ENCODE data around the gene RAB8A.

Gene RAB8A

DNA sequence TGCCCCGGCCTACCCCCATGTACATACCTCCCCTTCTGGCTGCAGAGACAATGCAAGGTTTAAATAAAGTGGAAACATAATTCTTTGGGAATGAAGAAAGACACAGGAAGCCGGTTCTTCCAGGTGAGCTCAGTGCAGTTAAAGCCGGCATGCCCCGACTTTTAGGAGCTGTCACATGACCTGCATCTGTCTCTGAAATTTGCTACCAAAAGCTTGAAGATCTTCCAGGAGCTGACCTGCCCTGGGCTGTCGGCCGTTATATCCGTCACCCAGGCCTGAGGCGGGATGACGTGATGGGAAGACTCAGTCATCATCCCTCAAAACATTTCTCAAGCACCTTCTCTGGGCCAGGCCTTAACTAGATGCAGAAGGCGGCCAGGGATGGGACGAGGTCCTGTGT lies 10.3 kb downstream of the RAB8A start:
- H3K9ac ChIP-seq (ENCODE audit: low read depth in 1 of 2, low read length in 2 of 2): no peak overlapping the region
- peaks cover 47 to 51% of the 10 kb centered on the region in 2 donors for H3K4me1 ChIP-seq (ENCODE audit: control insufficient read depth in 1 of 2, insufficient read depth in 2 of 2, low read length in 2 of 2)
- no peaks in the 10 kb centered on the region for H3K9me3 ChIP-seq (ENCODE audit: control insufficient read depth in 1 of 2, low read length in 2 of 2)
- H3K36me3 ChIP-seq (ENCODE audit: control insufficient read depth in 1 of 2, insufficient read depth in 2 of 2, low read length in 2 of 2): peaks cover 47 to 78% of the 10 kb centered on the region in 2 donors
- no peak overlapping the region for H3K4me3 ChIP-seq (ENCODE audit: low read depth in 1 of 2, low read length in 2 of 2)
- no peaks in the 10 kb centered on the region for H3K27me3 ChIP-seq (ENCODE audit: control insufficient read depth in 1 of 2, insufficient read depth in 2 of 2, low read length in 2 of 2)
- no peak overlapping the region for H3K27ac ChIP-seq (ENCODE audit: low read depth, low read length)

DNA sequence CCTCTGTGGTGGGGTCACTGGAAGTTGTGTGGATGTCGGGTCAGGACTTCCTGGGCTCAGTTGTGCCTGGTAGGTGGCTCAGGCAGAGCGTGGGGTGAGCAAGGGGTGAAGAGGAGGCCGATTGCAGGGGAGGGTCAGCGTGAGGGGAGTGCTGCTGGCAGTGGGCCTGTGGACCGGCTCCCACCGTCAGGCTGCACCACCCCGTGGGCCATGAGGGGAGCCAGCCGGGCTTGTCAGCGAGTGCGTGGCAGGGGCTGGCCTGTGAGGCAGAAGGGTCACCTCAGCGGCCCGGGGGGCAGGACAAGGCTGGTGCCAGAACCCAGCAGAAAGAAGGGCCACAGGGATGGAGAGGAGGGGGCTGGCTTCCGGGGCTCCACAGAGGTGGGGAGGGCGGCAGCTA lies 13.3 kb downstream of the RAB8A start:
- peak overlapping the region; percentile 77 for H3K27ac ChIP-seq (ENCODE audit: low read depth, low read length)
- H3K4me3 ChIP-seq (ENCODE audit: low read depth in 1 of 2, low read length in 2 of 2): no peak overlapping the region
- no peaks in the 10 kb centered on the region for H3K27me3 ChIP-seq (ENCODE audit: control insufficient read depth in 1 of 2, insufficient read depth in 2 of 2, low read length in 2 of 2)
- H3K9ac ChIP-seq (ENCODE audit: low read depth in 1 of 2, low read length in 2 of 2): peak overlapping the region in 1 of 2 donors; percentile 32
- H3K4me1 ChIP-seq (ENCODE audit: control insufficient read depth in 1 of 2, insufficient read depth in 2 of 2, low read length in 2 of 2): peaks cover 21 to 22% of the 10 kb centered on the region in 2 donors
- peaks cover 64 to 89% of the 10 kb centered on the region in 2 donors for H3K36me3 ChIP-seq (ENCODE audit: control insufficient read depth in 1 of 2, insufficient read depth in 2 of 2, low read length in 2 of 2)
- H3K9me3 ChIP-seq (ENCODE audit: control insufficient read depth in 1 of 2, low read length in 2 of 2): no peaks in the 10 kb centered on the region

DNA sequence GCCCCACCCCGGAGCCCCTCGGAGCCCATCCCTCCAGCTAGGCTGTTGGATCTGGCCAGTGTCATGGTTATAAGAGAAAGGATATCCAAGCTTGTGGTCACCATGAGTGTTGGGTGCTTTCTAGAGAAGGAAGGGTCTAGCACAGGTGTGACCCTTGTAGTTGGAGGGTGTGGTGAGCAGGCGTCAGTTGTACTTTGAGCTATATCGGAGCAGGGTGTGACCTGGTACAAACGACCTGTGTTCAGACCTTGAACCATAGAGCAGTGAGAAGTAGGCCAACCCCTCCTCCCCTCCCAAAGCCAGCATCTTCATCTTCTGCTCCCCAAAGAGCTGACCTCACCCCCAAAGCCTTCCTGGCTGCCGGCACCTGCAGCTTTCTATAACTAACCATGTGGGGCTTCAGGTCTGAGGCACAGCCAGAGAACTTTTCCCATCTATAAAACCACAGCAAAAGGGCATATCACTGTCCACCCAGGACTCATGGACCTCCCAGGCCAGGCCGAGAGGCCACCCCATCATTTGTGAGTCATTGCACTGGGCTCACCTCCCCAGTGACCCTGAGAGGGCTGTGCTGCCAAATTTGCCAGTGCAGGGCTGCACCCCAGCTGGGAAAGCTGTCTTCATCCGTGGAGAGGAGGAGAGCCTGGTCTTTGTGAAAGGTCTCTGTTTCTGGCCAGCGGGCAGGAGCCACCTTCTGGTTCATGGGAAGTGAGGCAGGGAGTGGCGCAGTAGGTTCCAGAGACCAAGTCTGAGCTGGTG lies 14.2 kb downstream of the RAB8A start:
- Histone ChIP-seq H3K27me3 (ENCODE audit: control insufficient read depth in 1 of 2, insufficient read depth in 2 of 2, low read length in 2 of 2) (no peaks in the 10 kb centered on the region), H3K9ac (ENCODE audit: low read depth in 1 of 2, low read length in 2 of 2) (peak overlapping the region; percentile 32 to 39), H3K4me3 (ENCODE audit: low read depth in 1 of 2, low read length in 2 of 2) (no peak overlapping the region), H3K36me3 (ENCODE audit: control insufficient read depth in 1 of 2, insufficient read depth in 2 of 2, low read length in 2 of 2) (peaks cover 68 to 97% of the 10 kb centered on the region in 2 donors), H3K4me1 (ENCODE audit: control insufficient read depth in 1 of 2, insufficient read depth in 2 of 2, low read length in 2 of 2) (peaks cover 19 to 20% of the 10 kb centered on the region in 2 donors), H3K27ac (ENCODE audit: low read depth, low read length) (peak overlapping the region; percentile 77), H3K9me3 (ENCODE audit: control insufficient read depth in 1 of 2, low read length in 2 of 2) (no peaks in the 10 kb centered on the region)

DNA sequence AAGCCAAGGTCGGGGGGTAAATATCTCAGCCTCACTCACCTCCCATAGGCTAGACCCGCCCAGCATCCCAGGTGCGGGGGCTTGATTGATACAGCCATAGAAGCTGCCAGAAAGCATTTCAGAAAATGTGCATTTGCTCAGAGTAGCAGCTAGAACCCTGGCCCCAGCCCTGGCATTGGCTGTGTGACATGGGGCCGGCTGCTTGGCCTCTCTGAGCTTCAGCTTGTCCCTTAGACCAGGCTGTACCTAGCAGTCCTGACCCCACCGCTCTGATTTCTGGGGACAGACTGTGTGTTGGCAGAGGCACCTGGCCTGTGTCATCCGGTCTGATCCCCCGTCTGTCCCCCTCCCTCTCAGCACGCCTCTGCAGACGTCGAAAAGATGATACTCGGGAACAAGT lies 15.4 kb downstream of the RAB8A start:
- Histone ChIP-seq H3K9me3 (ENCODE audit: control insufficient read depth in 1 of 2, low read length in 2 of 2) (no peaks in the 10 kb centered on the region), H3K4me1 (ENCODE audit: control insufficient read depth in 1 of 2, insufficient read depth in 2 of 2, low read length in 2 of 2) (peaks cover 19 to 20% of the 10 kb centered on the region in 2 donors), H3K27me3 (ENCODE audit: control insufficient read depth in 1 of 2, insufficient read depth in 2 of 2, low read length in 2 of 2) (no peaks in the 10 kb centered on the region), H3K4me3 (ENCODE audit: low read depth in 1 of 2, low read length in 2 of 2) (no peak overlapping the region), H3K9ac (ENCODE audit: low read depth in 1 of 2, low read length in 2 of 2) (no peak overlapping the region), H3K36me3 (ENCODE audit: control insufficient read depth in 1 of 2, insufficient read depth in 2 of 2, low read length in 2 of 2) (peaks cover 59 to 96% of the 10 kb centered on the region in 2 donors), H3K27ac (ENCODE audit: low read depth, low read length) (no peak overlapping the region)

DNA sequence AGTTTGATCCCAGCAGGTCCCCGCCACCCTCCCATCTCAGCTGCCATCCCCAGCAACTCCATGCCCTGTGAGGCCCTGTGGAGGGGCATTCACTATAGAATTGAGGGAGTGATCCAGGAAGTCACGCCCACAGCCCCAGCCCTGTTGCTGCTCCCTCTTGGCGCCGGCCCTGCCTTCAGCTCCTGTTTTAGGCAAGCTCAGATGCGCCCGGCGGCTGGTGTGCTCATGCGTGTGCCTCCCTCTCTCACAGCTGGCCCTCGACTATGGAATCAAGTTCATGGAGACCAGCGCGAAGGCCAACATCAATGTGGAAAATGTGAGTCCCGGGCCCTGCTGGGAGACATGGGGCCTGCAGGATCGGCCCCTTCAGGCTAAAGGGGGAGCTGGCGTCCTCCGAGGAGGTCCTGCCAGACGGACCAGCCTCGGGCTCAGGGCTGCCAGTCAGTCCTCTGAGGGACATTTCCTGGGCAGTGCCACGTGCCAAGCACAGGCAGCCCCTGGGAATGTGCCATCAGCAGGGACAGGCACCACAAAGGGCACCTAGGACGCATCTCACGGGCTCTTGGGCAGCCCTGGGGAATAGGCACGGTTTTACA lies 16.2 kb downstream of the RAB8A start:
- Histone ChIP-seq H3K36me3 (ENCODE audit: control insufficient read depth in 1 of 2, insufficient read depth in 2 of 2, low read length in 2 of 2) (peaks cover 58 to 96% of the 10 kb centered on the region in 2 donors), H3K9ac (ENCODE audit: low read depth in 1 of 2, low read length in 2 of 2) (no peak overlapping the region), H3K27ac (ENCODE audit: low read depth, low read length) (no peak overlapping the region), H3K4me1 (ENCODE audit: control insufficient read depth in 1 of 2, insufficient read depth in 2 of 2, low read length in 2 of 2) (peaks cover 19 to 20% of the 10 kb centered on the region in 2 donors), H3K9me3 (ENCODE audit: control insufficient read depth in 1 of 2, low read length in 2 of 2) (no peaks in the 10 kb centered on the region), H3K27me3 (ENCODE audit: control insufficient read depth in 1 of 2, insufficient read depth in 2 of 2, low read length in 2 of 2) (no peaks in the 10 kb centered on the region), H3K4me3 (ENCODE audit: low read depth in 1 of 2, low read length in 2 of 2) (no peak overlapping the region)

DNA sequence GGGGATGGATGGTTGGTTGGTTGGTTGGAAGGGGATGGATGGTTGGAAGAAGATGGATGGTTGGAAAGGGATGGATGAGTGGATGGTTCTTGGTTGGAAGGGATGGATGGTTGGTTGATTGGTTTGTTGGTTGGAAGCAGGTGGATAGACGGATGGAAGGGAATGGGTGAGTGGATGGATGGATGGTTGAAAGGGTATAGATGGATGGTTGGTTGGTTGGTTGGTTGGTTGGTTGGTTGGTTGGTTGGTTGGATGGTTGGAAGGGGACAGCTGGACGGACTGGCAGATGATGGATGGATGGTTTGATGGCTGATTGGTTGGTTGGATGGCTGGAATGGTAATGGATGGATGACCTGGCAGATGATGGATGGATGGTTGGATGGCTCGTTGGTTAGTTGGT lies 20.0 kb downstream of the RAB8A start:
- Histone ChIP-seq H3K4me3 (ENCODE audit: low read depth in 1 of 2, low read length in 2 of 2) (no peak overlapping the region), H3K9ac (ENCODE audit: low read depth in 1 of 2, low read length in 2 of 2) (no peak overlapping the region), H3K9me3 (ENCODE audit: control insufficient read depth in 1 of 2, low read length in 2 of 2) (no peaks in the 10 kb centered on the region), H3K27me3 (ENCODE audit: control insufficient read depth in 1 of 2, insufficient read depth in 2 of 2, low read length in 2 of 2) (no peaks in the 10 kb centered on the region), H3K36me3 (ENCODE audit: control insufficient read depth in 1 of 2, insufficient read depth in 2 of 2, low read length in 2 of 2) (peaks cover 56 to 76% of the 10 kb centered on the region in 2 donors), H3K4me1 (ENCODE audit: control insufficient read depth in 1 of 2, insufficient read depth in 2 of 2, low read length in 2 of 2) (peaks cover 0 to 12% of the 10 kb centered on the region in 2 donors), H3K27ac (ENCODE audit: low read depth, low read length) (no peak overlapping the region)

DNA sequence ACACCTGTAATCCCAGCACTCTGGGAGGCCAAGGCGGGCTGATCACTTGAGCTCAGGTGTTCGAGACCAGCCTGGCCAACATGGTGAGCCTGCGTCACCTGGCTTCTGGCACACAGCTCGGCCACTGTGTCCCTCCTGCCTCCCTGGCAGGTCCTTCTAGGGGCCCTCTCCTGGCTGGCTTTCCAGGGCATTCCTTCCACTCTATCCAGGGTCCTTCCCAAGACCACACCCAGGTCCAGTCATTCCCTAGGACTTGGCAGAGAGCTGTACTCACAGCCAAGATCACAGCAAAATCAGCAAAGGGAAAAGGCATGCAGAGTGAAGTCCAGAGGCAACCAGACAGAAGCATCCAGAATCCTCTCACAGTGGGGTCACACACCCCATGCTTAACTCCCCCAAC lies 22.1 kb downstream of the RAB8A start:
- peaks cover 0 to 12% of the 10 kb centered on the region in 2 donors for H3K4me1 ChIP-seq (ENCODE audit: control insufficient read depth in 1 of 2, insufficient read depth in 2 of 2, low read length in 2 of 2)
- no peak overlapping the region for H3K27ac ChIP-seq (ENCODE audit: low read depth, low read length)
- no peak overlapping the region for H3K4me3 ChIP-seq (ENCODE audit: low read depth in 1 of 2, low read length in 2 of 2)
- no peaks in the 10 kb centered on the region for H3K27me3 ChIP-seq (ENCODE audit: control insufficient read depth in 1 of 2, insufficient read depth in 2 of 2, low read length in 2 of 2)
- H3K36me3 ChIP-seq (ENCODE audit: control insufficient read depth in 1 of 2, insufficient read depth in 2 of 2, low read length in 2 of 2): peaks cover 37 to 54% of the 10 kb centered on the region in 2 donors
- no peak overlapping the region for H3K9ac ChIP-seq (ENCODE audit: low read depth in 1 of 2, low read length in 2 of 2)
- no peaks in the 10 kb centered on the region for H3K9me3 ChIP-seq (ENCODE audit: control insufficient read depth in 1 of 2, low read length in 2 of 2)

DNA sequence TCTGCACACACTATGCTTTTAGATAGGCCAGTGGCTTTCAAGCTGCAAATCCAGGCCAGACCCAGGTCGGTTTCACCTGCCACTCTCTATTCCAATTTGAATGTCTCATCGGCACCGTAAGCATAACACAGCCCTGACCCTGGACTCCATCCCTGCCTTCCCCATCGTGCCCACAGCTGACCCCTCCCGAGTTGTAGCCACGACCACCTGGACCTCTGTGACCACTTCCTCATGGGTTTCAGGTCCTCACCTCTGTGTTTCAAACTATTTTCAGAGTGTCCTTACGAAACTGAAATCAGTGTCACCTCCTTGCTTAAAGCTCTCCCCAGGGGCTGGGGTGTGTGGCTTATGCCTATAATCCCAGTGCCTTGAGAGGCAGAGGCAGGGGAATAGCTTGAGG lies 22.8 kb downstream of the RAB8A start:
- Histone ChIP-seq H3K4me3 (ENCODE audit: low read depth in 1 of 2, low read length in 2 of 2) (no peak overlapping the region), H3K9ac (ENCODE audit: low read depth in 1 of 2, low read length in 2 of 2) (no peak overlapping the region), H3K27me3 (ENCODE audit: control insufficient read depth in 1 of 2, insufficient read depth in 2 of 2, low read length in 2 of 2) (no peaks in the 10 kb centered on the region), H3K9me3 (ENCODE audit: control insufficient read depth in 1 of 2, low read length in 2 of 2) (no peaks in the 10 kb centered on the region), H3K4me1 (ENCODE audit: control insufficient read depth in 1 of 2, insufficient read depth in 2 of 2, low read length in 2 of 2) (peaks cover 1 to 12% of the 10 kb centered on the region in 2 donors), H3K36me3 (ENCODE audit: control insufficient read depth in 1 of 2, insufficient read depth in 2 of 2, low read length in 2 of 2) (peaks cover 30 to 47% of the 10 kb centered on the region in 2 donors), H3K27ac (ENCODE audit: low read depth, low read length) (no peak overlapping the region)

DNA sequence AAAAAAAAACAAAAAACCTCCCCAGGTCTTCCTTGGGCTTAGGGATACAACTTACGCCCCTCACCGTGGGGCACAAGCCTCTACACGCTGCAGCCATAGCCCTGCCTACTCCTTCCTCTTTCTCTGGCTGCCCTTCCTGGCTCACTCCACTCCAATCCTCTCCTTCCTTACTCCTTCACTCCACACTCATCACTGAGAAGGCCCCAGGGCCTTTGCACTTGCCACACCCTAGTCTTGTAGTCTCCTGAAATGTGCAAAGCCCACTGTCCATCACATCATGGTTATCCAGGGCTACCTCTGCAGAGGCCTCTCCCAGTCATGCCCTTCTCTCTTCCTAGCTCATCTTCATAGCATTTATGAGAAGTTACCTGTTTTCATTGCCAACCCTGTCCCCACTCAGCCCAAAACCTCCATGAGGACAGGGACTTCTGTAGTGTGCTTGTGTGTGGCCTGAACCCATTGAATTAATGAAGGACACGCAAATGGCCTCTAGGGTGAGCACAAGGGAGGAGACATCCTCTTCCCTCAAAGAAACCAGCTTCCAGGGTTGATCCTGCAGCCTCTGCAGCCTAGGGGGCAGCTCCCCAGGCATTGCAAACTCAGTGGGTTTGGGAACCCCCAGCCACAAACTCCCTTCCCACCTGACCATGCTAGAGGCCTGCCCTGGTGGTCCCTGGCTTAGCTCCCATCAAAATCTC lies 23.9 kb downstream of the RAB8A start:
- no peak overlapping the region for H3K4me3 ChIP-seq (ENCODE audit: low read depth in 1 of 2, low read length in 2 of 2)
- peaks cover 6 to 12% of the 10 kb centered on the region in 2 donors for H3K4me1 ChIP-seq (ENCODE audit: control insufficient read depth in 1 of 2, insufficient read depth in 2 of 2, low read length in 2 of 2)
- peaks cover 22 to 37% of the 10 kb centered on the region in 2 donors for H3K36me3 ChIP-seq (ENCODE audit: control insufficient read depth in 1 of 2, insufficient read depth in 2 of 2, low read length in 2 of 2)
- no peaks in the 10 kb centered on the region for H3K9me3 ChIP-seq (ENCODE audit: control insufficient read depth in 1 of 2, low read length in 2 of 2)
- H3K9ac ChIP-seq (ENCODE audit: low read depth in 1 of 2, low read length in 2 of 2): no peak overlapping the region
- no peaks in the 10 kb centered on the region for H3K27me3 ChIP-seq (ENCODE audit: control insufficient read depth in 1 of 2, insufficient read depth in 2 of 2, low read length in 2 of 2)
- no peak overlapping the region for H3K27ac ChIP-seq (ENCODE audit: low read depth, low read length)

All from duodenal mucosa (tissue), 2 donors.